GM18951 (cell line): ENCODE data around the gene PSD.
"Not testable (repeated sequence)": the region's sequence is repeated elsewhere in the genome, so short reads cannot be mapped to it uniquely, and the experiment has no call there.

Experiments
- POLR2A ChIP-seq: IDR thresholded peaks from 4 replicates; pipeline ENCODE4 v1.6.1; 2011; ENCODE audit warnings: mild to moderate bottlenecking; ENCODE audit not compliant: insufficient read length, insufficient read depth; ENCODE audit errors: extremely low read depth
- in situ Hi-C: fragments of 300-500 bp; cut with MboI; formaldehyde crosslinking; loops from one replicate; pipeline ENCODE4 v1.12.0; 2022; ENCODE audit warnings: low sequenced_read_pairs, mixed read lengths, inconsistent platforms; ENCODE audit not compliant: unreplicated experiment

Gene PSD

DNA sequence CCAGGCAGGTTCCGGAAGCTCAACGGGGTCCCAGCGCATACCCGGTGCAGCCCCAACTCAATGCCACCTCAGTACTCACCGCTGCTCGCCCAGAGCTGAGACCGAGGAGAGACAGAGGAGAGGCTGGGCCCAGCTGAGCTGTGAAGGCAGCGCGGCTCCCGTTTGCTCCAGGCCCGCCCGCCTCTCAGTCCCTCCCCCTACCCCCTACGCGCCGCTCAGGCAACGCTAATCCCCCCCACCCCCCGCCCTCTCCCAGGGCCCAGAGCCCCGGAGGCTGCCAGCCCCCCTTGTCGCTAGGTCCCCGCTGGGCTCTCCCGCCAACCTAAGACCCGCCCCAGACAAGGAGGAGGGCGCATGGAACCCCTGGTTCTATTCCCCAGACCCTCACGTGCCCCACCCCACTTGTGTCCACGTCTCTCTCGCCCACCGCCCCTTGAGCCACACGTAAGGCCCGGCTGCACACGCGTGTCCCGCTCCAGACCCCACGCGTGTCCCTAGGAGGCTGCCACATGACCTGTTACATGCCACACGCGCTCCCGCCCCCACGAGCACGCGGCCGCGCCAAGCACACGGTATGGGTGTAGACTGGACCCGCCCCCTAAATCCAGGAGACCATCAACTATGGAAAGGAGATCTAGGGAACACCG is at the start of gene PSD:
PSD (minus strand) TSS at position 164 of the 647 bp plus-strand sequence. CDS start 1,747 bp downstream, outside the sequence.
- in situ Hi-C loops: no loop called here
- TF ChIP-seq POLR2A: no peak

DNA sequence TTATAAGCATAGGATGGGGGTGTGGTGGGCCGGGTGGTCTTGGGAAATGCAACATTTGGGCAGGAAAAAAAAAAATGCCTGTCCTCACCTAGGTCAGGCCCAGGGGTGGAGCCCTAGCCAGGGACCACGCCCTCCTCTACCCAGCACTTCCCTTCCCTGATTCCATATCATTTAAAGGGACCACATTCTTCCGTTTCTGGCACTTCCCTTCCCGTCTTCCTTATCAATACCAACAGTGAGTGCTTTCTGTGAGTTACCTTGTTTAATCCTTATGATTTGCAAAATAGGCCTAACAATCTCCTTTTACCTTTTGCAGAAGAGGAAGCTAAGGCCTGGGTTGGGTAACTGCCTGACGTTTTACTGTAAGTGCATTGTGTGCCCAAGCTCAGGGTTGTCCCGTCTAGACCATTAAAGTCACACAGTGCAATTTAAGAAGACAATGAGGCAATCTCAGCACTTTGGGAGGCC is 49.4 kb upstream of the PSD start:
- no peak for TF ChIP-seq POLR2A
- in situ Hi-C loops: no loop called here

DNA sequence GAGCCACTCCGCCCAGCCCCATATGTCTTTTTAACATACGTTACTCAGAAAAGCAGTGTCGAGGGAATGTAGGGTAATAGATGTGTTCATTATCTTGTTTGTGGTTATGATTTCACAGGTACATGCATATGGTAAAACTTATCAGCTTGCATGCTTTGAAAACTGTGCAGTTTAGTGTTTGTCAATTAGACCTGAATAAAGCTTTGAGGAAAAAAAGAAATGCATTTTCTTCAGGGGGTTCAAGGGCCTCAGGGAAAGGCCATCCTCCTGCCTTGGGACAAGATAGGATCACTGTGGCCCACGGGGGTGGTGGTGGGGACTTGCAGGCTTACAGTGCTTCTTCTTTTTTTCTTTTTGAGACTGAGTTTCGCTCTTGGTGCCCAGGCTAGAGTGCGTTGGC is 48.7 kb upstream of the PSD start:
- in situ Hi-C loops: no loop called here
- TF ChIP-seq POLR2A: no peak

DNA sequence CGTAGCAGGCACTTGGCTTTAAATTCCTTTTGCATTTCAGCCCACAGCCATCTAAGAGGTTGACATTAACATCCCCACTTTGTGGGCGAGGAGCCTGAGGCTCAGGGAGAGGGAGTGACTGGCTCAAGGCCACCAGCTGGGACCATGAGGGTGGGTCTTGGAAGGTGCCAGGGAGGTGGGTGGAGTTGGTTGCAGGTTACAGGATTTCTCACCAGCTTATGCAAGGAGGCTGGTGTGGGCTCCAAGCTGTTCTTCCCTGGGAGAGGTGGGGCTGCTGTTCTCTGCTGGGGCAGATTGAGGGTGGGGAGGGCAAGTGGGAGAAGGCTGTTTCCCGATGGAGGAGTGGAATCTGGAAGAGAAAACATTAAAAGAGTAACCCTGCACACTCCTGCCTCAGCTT is 46.9 kb upstream of the PSD start:
- in situ Hi-C loops: no loop called here
- no peak for TF ChIP-seq POLR2A

DNA sequence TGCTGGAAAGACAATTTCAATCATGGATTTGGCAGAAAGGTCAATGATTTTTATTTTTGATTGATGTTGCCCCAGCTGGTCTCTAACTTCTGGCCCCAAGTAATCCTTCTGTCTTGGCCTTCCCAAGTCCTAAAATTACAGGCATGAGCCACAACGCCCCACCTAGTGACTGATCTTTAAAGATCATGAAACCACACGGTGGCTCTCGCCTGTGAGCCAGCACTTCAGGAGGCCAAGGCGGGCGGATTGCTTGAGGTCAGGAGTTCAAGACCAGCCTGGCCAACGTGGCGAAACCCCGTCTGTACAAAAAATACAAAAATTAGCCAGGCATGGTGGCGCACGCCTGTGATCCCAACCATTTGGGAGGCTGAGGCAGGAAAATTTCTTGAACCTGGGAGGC is 45.4 kb upstream of the PSD start:
- in situ Hi-C loops: no loop called here
- TF ChIP-seq POLR2A: no peak

DNA sequence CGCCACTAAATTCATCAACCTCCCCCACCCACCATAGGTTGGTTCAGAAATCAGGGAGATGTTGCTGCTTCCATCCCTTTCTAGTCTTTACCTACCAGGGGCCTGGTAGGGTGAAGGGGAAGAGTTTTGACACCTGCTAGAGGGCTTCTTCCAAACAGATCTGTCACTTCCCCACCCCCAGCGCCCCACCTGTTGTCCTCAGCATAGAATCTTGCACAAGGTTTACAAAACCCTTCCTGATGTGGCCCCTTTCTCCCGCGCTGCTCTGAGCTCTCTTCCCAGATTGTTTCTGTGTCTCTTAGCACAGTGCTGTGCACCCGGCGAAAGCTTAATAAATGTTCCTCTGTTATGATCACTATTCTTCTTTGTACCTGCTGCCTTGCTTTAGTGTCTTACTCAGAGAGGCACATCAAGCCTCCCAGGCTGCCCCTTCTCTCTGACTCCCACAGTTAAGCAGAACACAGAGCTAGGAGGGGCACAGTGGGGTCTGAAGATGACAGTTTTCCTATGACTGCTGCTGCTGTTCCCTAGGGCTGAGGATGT is 44.0 kb upstream of the PSD start:
- no peak for TF ChIP-seq POLR2A
- in situ Hi-C loops: no loop called here

DNA sequence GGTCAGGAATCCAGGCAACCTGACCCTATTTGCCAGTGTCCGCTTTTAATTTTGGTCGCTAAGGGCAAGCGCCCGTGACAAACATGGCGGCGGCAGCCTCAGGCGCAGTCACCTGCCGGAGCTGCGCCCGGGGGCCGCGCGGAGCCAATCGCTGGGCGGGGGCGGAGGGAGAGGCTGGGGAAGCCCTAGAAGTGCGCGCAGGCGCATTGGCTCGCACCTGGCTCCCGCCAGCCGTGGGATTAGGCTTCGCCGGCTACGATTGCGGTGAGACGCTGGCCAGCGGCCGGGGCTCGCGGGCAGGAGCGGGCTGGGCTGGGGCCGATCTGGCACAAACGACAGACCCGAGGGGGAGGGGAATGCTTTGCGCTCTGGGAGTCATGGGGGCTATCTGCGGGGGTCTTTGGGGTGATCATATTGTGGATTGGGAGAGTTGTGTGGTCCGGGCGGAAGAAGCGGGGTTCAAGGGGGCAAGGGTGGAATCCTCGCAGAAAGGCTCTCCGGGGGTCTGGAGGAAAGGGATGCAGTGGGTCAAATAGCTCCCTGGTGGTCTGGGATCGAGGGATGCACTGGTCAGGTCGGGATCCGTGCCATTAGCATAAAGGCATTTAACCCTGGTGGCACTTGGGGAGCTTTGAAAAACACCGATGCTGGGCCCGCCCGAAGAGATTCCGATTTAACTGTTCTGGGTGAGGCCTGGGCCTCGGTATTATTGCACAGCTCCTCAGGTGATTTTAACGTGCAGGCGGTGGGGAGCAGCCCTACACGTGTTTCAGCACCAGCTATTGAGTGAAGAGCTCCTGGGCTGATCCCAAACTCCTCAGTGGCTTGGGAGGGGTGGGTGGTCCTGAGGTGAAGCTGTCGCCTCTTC is 42.8 kb upstream of the PSD start:
- in situ Hi-C loops: no loop called here

DNA sequence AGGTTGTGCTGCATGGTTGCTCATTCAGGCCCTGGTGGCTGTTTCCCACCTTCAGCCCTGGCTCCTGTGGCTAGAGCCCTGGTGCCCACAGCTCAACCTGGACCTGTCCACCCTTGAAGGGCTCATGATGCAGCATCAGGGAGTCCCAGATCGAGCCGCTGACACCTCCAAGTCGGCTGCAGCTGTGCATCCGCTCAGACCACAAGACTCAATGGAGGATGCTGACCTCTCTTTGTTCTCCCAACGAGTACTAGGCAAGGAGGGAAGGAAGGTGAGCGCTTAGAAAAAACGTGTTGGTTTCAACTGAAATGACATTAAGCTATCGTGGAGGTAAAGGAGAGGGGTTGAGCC is 42.2 kb upstream of the PSD start:
- TF ChIP-seq POLR2A: no peak
- in situ Hi-C loops: no loop called here

More for the DNA sequence above, 42.8 kb upstream of the PSD start:
- TF ChIP-seq POLR2A: peak; percentile 63

DNA sequence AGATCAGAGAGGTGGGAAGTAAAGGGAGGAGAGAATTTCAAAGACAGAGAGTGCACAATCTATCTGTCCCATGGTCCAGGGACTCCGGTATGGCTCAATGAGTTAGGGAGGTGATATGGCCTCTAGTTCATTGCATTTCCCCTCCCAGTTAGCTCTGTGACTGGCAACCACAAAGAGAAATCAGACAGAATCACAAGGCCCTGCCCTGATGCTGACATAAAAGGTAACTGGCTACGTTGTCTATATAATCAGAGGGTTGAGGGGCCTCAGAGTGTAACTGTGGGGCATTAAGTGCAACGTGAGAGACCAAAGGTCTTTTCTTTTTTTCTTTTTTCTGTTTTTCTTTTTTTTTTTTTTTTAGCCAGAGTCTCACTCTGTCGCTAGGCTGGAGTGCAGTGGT is 40.1 kb upstream of the PSD start:
- in situ Hi-C loops: no loop called here
- no peak for TF ChIP-seq POLR2A

DNA sequence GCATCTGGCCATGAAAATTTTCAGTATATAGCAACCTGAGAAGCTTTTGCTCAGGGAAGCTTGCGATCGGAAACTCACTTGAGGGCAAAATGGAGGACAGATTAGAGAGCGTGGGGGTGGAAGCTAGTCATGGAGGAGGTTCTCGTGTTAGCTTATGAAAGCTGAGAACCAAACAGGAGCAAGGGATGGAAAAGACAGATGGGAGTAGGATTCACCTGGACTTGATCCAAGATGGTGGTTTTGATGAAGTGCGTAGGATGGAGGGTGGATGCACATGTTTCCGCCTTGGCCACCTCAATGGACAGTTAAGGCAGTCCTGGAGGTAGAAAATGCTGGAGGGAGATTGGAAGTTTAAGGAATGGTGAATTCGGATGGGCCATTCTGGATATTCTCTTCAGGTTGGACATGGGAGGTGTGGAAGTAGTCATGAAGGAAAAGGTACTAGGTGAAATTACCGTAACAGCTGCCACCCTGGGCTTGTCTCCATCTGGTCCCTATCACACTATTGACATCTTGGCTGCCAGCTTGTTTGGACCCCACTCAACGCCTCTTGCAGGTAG is 39.1 kb upstream of the PSD start:
- in situ Hi-C loops: no loop called here
- TF ChIP-seq POLR2A: no peak

DNA sequence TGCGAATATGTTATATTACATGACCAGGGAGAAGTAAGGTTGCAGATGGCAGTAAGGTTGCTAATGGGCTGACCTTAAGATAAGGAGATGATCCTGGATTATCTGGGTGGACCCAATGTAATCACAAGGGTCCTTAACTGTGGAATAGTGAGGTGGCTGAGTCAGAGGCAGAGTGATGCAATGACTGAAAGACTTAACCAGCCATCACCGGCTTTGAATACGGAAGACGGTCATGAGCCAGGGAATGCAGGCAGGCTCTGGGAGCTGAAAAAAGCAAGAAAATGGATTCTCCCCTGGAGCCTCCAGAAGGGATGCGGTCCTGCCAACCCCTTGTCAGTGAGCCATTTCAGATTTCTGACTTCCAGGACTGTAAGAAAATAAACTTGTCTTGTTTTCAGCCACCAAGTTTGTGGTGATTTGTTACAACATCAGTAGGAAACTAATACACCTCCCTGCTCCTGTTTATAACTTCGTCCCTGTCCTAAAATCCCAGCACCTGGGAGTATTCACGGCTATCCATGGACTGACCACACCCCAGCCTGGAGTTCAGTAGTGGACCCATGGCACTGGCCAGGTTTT is 37.4 kb upstream of the PSD start:
- in situ Hi-C loops: no loop called here
- no peak for TF ChIP-seq POLR2A

DNA sequence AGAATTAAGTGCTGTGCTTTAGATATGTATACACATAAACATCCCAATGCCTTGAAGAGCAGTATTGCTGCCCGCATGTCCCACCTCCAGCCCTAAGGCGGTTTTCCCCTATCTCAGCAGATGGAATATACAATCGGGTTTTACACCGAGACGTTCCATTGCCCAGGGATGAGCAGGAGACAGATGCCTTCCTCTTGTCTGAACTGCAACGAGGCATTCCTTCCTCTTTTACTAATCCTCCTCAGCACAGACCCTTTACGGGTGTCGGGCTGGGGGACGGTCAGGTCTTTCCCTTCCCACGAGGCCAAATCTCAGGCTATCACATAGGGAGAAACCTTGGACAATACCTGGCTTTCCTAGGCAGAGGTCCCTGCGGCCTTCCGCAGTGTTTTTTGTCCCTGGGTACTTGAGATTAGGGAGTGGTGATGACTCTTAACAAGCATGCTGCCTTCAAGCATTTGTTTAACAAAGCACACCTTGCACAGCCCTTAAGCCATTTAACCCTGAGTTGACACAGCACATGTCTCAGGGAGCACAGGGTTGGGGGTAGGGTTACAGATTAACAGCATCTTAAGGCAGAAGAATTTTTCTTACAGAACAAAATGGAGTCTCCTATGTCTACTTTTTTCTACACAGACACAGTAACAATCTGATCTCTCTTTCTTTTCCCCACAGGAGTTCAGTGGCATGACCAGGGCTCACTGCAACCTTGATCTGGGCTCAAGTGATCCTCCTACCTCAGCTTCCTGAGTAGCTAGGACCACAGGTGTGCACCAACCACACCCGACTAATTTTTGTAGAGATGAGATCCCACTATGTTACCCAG is 36.3 kb upstream of the PSD start:
- in situ Hi-C loops: not testable (repeated sequence)
